GM12865 (cell line): ENCODE measurements around the gene TTC9C.

Experiments
- DNase-seq: peaks from one replicate; pipeline ENCODE4 v3.0.0; 2010; ENCODE audit warnings: low read depth
- H3K4me3 ChIP-seq: 2 replicates; pipeline ENCODE4 v1.5.1; 2011; ENCODE audit warnings: mild to moderate bottlenecking, low read depth, low read length, control low read depth
- CTCF ChIP-seq: IDR thresholded peaks from 2 replicates; pipeline ENCODE4 v1.5.1; 2011; ENCODE audit warnings: low read length, control low read depth, low read depth, inconsistent platforms; ENCODE audit not compliant: insufficient read depth; ENCODE audit errors: missing control alignments

Gene TTC9C

GRCh38 chr11:62712276-62712812 lies 15.9 kb upstream of the TTC9C start:
- no peak for DNase-seq
- no peak overlapping the region for H3K4me3 ChIP-seq
- no peak for TF ChIP-seq CTCF

GRCh38 chr11:62712861-62713260 lies 15.4 kb upstream of the TTC9C start:
- DNase-seq, result no peak
- H3K4me3 ChIP-seq, result no peak overlapping the region
- TF ChIP-seq CTCF, result no peak

- no peak for DNase-seq
Observed at GRCh38 chr11:62713343-62713742, 14.9 kb upstream of the TTC9C start.

GRCh38 chr11:62715150-62716130 lies 12.8 kb upstream of the TTC9C start:
- DNase-seq, result no peak
- no peak for TF ChIP-seq CTCF
- H3K4me3 ChIP-seq, result no peak overlapping the region

More at GRCh38 chr11:62713343-62713742, 14.9 kb upstream of the TTC9C start:
- no peak for TF ChIP-seq CTCF
- no peak overlapping the region for H3K4me3 ChIP-seq

- H3K4me3 ChIP-seq, result no peak overlapping the region
- no peak for TF ChIP-seq CTCF
- no peak for DNase-seq
Observed at GRCh38 chr11:62716206-62716605, 12.1 kb upstream of the TTC9C start.

- no peak overlapping the region for H3K4me3 ChIP-seq
- no peak for TF ChIP-seq CTCF
- no peak for DNase-seq
Observed at GRCh38 chr11:62716816-62717215, 11.5 kb upstream of the TTC9C start.
